22Rv1 (cell line): ENCODE data around the gene VTI1A.

Experiments
- ZFX ChIP-seq: fragments of 450-650 bp; IDR thresholded peaks from 2 replicates; pipeline ENCODE4 v1.6.1; 2017; ENCODE audit warnings: antibody characterized with exemption, borderline replicate concordance
- TF ChIP-seq, protein P1 (sequence below): fragments of 450-650 bp; IDR thresholded peaks from 2 replicates; pipeline ENCODE4 v1.5.1; 2017; ENCODE audit warnings: mild to moderate bottlenecking

DNA sequence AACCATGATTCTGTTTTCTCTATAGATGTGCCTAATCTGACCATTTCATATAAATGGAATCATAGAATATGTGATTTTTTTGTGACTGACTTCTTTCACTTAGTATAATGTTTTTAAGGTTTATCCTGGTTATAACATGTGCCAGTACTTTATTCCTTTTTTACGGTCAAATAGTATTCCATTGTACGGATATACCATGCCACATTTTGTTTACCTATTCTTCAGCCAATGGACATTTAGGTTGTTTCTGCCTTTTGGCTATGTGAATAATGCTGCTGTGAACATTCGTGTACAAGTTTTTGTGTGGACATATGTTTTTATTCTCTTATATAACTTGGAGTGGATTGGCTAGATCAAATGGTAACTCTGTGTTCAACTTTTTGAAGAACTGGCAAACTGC, 324.7 kb downstream of the VTI1A start:
- TF ChIP-seq, protein P1, sequence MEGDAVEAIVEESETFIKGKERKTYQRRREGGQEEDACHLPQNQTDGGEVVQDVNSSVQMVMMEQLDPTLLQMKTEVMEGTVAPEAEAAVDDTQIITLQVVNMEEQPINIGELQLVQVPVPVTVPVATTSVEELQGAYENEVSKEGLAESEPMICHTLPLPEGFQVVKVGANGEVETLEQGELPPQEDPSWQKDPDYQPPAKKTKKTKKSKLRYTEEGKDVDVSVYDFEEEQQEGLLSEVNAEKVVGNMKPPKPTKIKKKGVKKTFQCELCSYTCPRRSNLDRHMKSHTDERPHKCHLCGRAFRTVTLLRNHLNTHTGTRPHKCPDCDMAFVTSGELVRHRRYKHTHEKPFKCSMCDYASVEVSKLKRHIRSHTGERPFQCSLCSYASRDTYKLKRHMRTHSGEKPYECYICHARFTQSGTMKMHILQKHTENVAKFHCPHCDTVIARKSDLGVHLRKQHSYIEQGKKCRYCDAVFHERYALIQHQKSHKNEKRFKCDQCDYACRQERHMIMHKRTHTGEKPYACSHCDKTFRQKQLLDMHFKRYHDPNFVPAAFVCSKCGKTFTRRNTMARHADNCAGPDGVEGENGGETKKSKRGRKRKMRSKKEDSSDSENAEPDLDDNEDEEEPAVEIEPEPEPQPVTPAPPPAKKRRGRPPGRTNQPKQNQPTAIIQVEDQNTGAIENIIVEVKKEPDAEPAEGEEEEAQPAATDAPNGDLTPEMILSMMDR: no peak
- no peak for TF ChIP-seq ZFX
